Hepatocyte (in vitro differentiated cells): ENCODE results near the gene RRM1. TPM values are rescaled to one million over a fixed set of nuclear protein-coding genes. Genes with fewer than 3 reads are reported as not detected.
"Not testable (repeated sequence)": the region's sequence is repeated elsewhere in the genome, so short reads cannot be mapped to it uniquely, and the experiment has no call there.

Experiments
- DNase-seq: peaks from one replicate; pipeline ENCODE4 v3.0.0-alpha.2; 2016; ENCODE audit warnings: low spot score
- H2AFZ ChIP-seq: fragments of 200-600 bp; sonication (generic); 2 replicates; pipeline ENCODE4 v1.6.0; 2016; ENCODE audit warnings: antibody characterized with exemption, mild to moderate bottlenecking
- H3K27ac ChIP-seq: fragments of 200-600 bp; sonication (generic); 2 replicates; pipeline ENCODE4 v1.5.1; 2016; ENCODE audit warnings: mild to moderate bottlenecking
- H3K27me3 ChIP-seq: fragments of 200-600 bp; sonication (generic); 2 replicates; pipeline ENCODE4 v1.6.1; 2016
- H3K36me3 ChIP-seq: fragments of 200-600 bp; sonication (generic); replicated peaks from 2 replicates; pipeline ENCODE4 v1.5.1; 2016; ENCODE audit warnings: low read depth; ENCODE audit not compliant: insufficient read depth
- H3K4me1 ChIP-seq: fragments of 200-600 bp; sonication (generic); 2 replicates; pipeline ENCODE4 v1.5.1; 2016; ENCODE audit warnings: mild to moderate bottlenecking, moderate library complexity; ENCODE audit not compliant: insufficient read depth
- H3K4me2 ChIP-seq: fragments of 200-600 bp; sonication (generic); 2 replicates; pipeline ENCODE4 v1.6.0; 2016
- H3K4me3 ChIP-seq: fragments of 200-600 bp; sonication (generic); 2 replicates; pipeline ENCODE4 v1.5.1; 2016; ENCODE audit warnings: mild to moderate bottlenecking
- H3K79me2 ChIP-seq: fragments of 200-600 bp; sonication (generic); 2 replicates; pipeline ENCODE4 v1.6.0; 2017; ENCODE audit warnings: mild to moderate bottlenecking
- H3K9me2 ChIP-seq: fragments of 200-600 bp; sonication (generic); replicated peaks from 2 replicates; pipeline ENCODE4 v1.6.0; 2017; ENCODE audit warnings: mild to moderate bottlenecking; ENCODE audit not compliant: insufficient read depth
- H3K9me3 ChIP-seq: fragments of 200-600 bp; sonication (generic); 2 replicates; pipeline ENCODE4 v1.5.1; 2016; ENCODE audit warnings: low read depth, mild to moderate bottlenecking
- H4K20me1 ChIP-seq: fragments of 200-600 bp; sonication (generic); 2 replicates; pipeline ENCODE4 v1.6.0; 2016; ENCODE audit warnings: mild to moderate bottlenecking; ENCODE audit not compliant: insufficient read depth, poor library complexity, severe bottlenecking
- CTCF ChIP-seq: fragments of 200-600 bp; sonication (generic); IDR thresholded peaks from 2 replicates; pipeline ENCODE4 v1.5.1; 2016; ENCODE audit warnings: antibody characterized with exemption, mild to moderate bottlenecking; ENCODE audit not compliant: poor library complexity
- EZH2 ChIP-seq: fragments of 200-600 bp; sonication (generic); IDR thresholded peaks from 2 replicates; pipeline ENCODE4 v1.6.1; 2016; ENCODE audit warnings: antibody characterized with exemption, mild to moderate bottlenecking, borderline replicate concordance
- EZH2phosphoT487 ChIP-seq: fragments of 200-600 bp; sonication (generic); IDR thresholded peaks from one replicate; pipeline ENCODE4 v1.6.1; 2018; ENCODE audit warnings: antibody characterized with exemption, mild to moderate bottlenecking, low read depth, moderate library complexity; ENCODE audit not compliant: unreplicated experiment, severe bottlenecking
- WGBS: methylation state at CpG from one replicate; pipeline ENCODE4 v1.1.6; 2016; ENCODE audit warnings: low lambda C conversion rate; ENCODE audit errors: missing lambda C conversion rate; 5-methylcytosine and 5-hydroxymethylcytosine counted together
- polyA plus RNA-seq: library from polyadenylated mRNA; unstranded; fragments of >200 nt; fragmentation: Nextera tagmentation; extraction: Ambion mirVana; gene quantifications from 2 replicates; pipeline ENCODE4 v1.2.1, GENCODE V29; 2016
- total RNA-seq: library from RNA; depleted of rRNA; stranded (reverse); fragments of >200 nt; gene quantifications from 2 replicates; pipeline ENCODE4 v1.2.3, GENCODE V29; 2014

RRM1 gene
- total and polyA plus RNA-seq, 2 experiments from 2014 or later, result 25.9 to 34.5 TPM

GRCh38 chr11:4154503-4154902 lies 59.9 kb downstream of the RRM1 start:
- DNase-seq, result no peak
- Histone ChIP-seq H3K79me2 (no peaks in the 10 kb centered on the region), H3K27me3 (no peaks in the 10 kb centered on the region), H3K27ac (no peak overlapping the region), H2AFZ (no peak overlapping the region), H4K20me1 (no peaks in the 10 kb centered on the region), H3K36me3 (no peaks in the 10 kb centered on the region), H3K4me3 (no peak overlapping the region), H3K4me1 (no peaks in the 10 kb centered on the region), H3K4me2 (no peak overlapping the region), H3K9me2 (no peaks in the 10 kb centered on the region), H3K9me3 (no peaks in the 10 kb centered on the region)
- TF ChIP-seq EZH2phosphoT487 (no peak), CTCF (no peak), EZH2 (no peak)

GRCh38 chr11:4156571-4156970 lies 62.0 kb downstream of the RRM1 start:
- Histone ChIP-seq H3K4me2 (no peak overlapping the region), H4K20me1 (no peaks in the 10 kb centered on the region), H3K36me3 (no peaks in the 10 kb centered on the region), H3K9me3 (no peaks in the 10 kb centered on the region), H2AFZ (no peak overlapping the region), H3K27ac (no peak overlapping the region), H3K79me2 (no peaks in the 10 kb centered on the region), H3K4me1 (no peaks in the 10 kb centered on the region), H3K9me2 (no peaks in the 10 kb centered on the region), H3K27me3 (no peaks in the 10 kb centered on the region), H3K4me3 (no peak overlapping the region)
- TF ChIP-seq EZH2 (no peak), CTCF (no peak), EZH2phosphoT487 (no peak)
- DNase-seq, result no peak

GRCh38 chr11:4158818-4159217 lies 64.2 kb downstream of the RRM1 start:
- not testable (repeated sequence) for H2AFZ ChIP-seq
- WGBS, result 100% methylated on average over 1 of the region's 1 CpG

GRCh38 chr11:4161305-4161704 lies 66.7 kb downstream of the RRM1 start:
- Histone ChIP-seq H3K9me3 (no peaks in the 10 kb centered on the region), H3K79me2 (no peaks in the 10 kb centered on the region), H2AFZ (no peak overlapping the region), H3K4me2 (no peak overlapping the region), H3K4me3 (no peak overlapping the region), H3K27me3 (no peaks in the 10 kb centered on the region), H3K36me3 (no peaks in the 10 kb centered on the region), H3K4me1 (no peaks in the 10 kb centered on the region), H3K27ac (no peak overlapping the region), H3K9me2 (no peaks in the 10 kb centered on the region), H4K20me1 (no peaks in the 10 kb centered on the region)
- DNase-seq, result no peak
- WGBS, result 65% methylated on average over 1 of the region's 1 CpG
- TF ChIP-seq EZH2 (no peak), CTCF (no peak), EZH2phosphoT487 (no peak)

More at GRCh38 chr11:4158818-4159217, 64.2 kb downstream of the RRM1 start:
- H3K9me3 ChIP-seq, H4K20me1 ChIP-seq, DNase-seq, H3K27me3 ChIP-seq, H3K27ac ChIP-seq, H3K4me2 ChIP-seq, H3K4me1 ChIP-seq, H3K4me3 ChIP-seq, H3K36me3 ChIP-seq, H3K9me2 ChIP-seq, H3K79me2 ChIP-seq: not testable (repeated sequence)
